WTC11 (cell line): ENCODE measurements around the gene KNL1.

Experiments used
- AFF4 ChIP-seq: sonication (generic); formaldehyde crosslinking; IDR thresholded peaks from 2 replicates; pipeline ENCODE4 v1.8.1; 2023; ENCODE audit warnings: mild to moderate bottlenecking, missing genetic modification reagents, borderline replicate concordance
- E2F4 ChIP-seq: sonication (generic); formaldehyde crosslinking; IDR thresholded peaks from 2 replicates; pipeline ENCODE4 v1.8.1; 2022; ENCODE audit warnings: low read depth, mild to moderate bottlenecking, moderate library complexity, missing genetic modification reagents, borderline replicate concordance
- FOXP1 ChIP-seq: sonication (generic); formaldehyde crosslinking; IDR thresholded peaks from 2 replicates; pipeline ENCODE4 v1.8.0; 2022; ENCODE audit warnings: missing genetic modification reagents, mild to moderate bottlenecking, moderate library complexity, borderline replicate concordance
- NR1H2 ChIP-seq: sonication (generic); formaldehyde crosslinking; IDR thresholded peaks from 2 replicates; pipeline ENCODE4 v1.9.0; 2021; ENCODE audit warnings: mild to moderate bottlenecking, moderate library complexity, missing genetic modification reagents
- ZBTB43 ChIP-seq: sonication (generic); formaldehyde crosslinking; IDR thresholded peaks from 2 replicates; pipeline ENCODE4 v1.8.1; 2023; ENCODE audit warnings: mild to moderate bottlenecking, missing genetic modification reagents
- TF ChIP-seq, protein P1 (sequence below): fragments of 200-600 bp; IDR thresholded peaks from 2 replicates; pipeline ENCODE4 v1.8.0; 2022; ENCODE audit warnings: antibody characterized with exemption
- TF ChIP-seq, protein P2 (sequence below): fragments of 250-450 bp; sonication (Bioruptor Pico); IDR thresholded peaks from 2 replicates; pipeline ENCODE4 v1.9.0; 2021; ENCODE audit warnings: moderate library complexity, mild to moderate bottlenecking, inconsistent platforms, borderline replicate concordance
- TF ChIP-seq, protein P3 (sequence below): sonication (generic); formaldehyde crosslinking; IDR thresholded peaks from 2 replicates; pipeline ENCODE4 v1.8.0; 2023; ENCODE audit warnings: missing genetic modification reagents, mild to moderate bottlenecking, borderline replicate concordance
- TF ChIP-seq, protein P4 (sequence below): sonication (generic); formaldehyde crosslinking; conservative IDR thresholded peaks from 2 replicates; pipeline ENCODE4 v1.8.1; 2022; ENCODE audit warnings: mild to moderate bottlenecking, missing genetic modification reagents

DNA sequence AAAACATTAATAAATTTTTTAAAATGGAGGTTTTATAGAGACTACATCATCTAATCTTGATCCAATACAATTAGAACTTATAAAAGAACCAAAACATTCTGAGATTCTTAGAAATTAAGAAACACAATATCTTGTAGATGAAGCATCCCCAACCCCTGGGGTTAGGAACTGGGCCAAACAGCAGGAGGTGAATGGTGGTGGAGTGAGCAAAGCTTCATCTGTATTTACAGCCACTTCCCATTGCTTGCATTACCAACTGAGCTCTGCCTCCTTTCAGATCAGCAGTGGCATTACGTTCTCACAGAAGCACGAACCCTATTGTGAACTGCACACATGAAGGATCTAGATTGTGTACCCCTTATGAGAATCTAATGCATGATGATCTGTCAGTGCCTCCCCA is 36.3 kb downstream of the KNL1 start:
- TF ChIP-seq, protein P1, sequence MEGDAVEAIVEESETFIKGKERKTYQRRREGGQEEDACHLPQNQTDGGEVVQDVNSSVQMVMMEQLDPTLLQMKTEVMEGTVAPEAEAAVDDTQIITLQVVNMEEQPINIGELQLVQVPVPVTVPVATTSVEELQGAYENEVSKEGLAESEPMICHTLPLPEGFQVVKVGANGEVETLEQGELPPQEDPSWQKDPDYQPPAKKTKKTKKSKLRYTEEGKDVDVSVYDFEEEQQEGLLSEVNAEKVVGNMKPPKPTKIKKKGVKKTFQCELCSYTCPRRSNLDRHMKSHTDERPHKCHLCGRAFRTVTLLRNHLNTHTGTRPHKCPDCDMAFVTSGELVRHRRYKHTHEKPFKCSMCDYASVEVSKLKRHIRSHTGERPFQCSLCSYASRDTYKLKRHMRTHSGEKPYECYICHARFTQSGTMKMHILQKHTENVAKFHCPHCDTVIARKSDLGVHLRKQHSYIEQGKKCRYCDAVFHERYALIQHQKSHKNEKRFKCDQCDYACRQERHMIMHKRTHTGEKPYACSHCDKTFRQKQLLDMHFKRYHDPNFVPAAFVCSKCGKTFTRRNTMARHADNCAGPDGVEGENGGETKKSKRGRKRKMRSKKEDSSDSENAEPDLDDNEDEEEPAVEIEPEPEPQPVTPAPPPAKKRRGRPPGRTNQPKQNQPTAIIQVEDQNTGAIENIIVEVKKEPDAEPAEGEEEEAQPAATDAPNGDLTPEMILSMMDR, result no peak
- TF ChIP-seq NR1H2 (CRISPR knock-in tag) (no peak), ZBTB43 (CRISPR knock-in tag) (no peak), E2F4 (CRISPR knock-in tag) (no peak), AFF4 (no peak), FOXP1 (CRISPR knock-in tag) (no peak)
- TF ChIP-seq, protein P2, sequence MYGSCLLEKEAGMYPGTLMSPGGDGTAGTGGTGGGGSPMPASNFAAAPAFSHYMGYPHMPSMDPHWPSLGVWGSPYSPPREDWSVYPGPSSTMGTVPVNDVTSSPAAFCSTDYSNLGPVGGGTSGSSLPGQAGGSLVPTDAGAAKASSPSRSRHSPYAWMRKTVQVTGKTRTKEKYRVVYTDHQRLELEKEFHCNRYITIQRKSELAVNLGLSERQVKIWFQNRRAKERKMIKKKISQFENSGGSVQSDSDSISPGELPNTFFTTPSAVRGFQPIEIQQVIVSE (CRISPR knock-in tag), result no peak
- TF ChIP-seq, protein P3, sequence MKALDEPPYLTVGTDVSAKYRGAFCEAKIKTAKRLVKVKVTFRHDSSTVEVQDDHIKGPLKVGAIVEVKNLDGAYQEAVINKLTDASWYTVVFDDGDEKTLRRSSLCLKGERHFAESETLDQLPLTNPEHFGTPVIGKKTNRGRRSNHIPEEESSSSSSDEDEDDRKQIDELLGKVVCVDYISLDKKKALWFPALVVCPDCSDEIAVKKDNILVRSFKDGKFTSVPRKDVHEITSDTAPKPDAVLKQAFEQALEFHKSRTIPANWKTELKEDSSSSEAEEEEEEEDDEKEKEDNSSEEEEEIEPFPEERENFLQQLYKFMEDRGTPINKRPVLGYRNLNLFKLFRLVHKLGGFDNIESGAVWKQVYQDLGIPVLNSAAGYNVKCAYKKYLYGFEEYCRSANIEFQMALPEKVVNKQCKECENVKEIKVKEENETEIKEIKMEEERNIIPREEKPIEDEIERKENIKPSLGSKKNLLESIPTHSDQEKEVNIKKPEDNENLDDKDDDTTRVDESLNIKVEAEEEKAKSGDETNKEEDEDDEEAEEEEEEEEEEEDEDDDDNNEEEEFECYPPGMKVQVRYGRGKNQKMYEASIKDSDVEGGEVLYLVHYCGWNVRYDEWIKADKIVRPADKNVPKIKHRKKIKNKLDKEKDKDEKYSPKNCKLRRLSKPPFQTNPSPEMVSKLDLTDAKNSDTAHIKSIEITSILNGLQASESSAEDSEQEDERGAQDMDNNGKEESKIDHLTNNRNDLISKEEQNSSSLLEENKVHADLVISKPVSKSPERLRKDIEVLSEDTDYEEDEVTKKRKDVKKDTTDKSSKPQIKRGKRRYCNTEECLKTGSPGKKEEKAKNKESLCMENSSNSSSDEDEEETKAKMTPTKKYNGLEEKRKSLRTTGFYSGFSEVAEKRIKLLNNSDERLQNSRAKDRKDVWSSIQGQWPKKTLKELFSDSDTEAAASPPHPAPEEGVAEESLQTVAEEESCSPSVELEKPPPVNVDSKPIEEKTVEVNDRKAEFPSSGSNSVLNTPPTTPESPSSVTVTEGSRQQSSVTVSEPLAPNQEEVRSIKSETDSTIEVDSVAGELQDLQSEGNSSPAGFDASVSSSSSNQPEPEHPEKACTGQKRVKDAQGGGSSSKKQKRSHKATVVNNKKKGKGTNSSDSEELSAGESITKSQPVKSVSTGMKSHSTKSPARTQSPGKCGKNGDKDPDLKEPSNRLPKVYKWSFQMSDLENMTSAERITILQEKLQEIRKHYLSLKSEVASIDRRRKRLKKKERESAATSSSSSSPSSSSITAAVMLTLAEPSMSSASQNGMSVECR, result no peak
- TF ChIP-seq, protein P4, sequence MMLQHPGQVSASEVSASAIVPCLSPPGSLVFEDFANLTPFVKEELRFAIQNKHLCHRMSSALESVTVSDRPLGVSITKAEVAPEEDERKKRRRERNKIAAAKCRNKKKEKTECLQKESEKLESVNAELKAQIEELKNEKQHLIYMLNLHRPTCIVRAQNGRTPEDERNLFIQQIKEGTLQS, result no peak
